ENCODE results near the gene AKAP8.

DNA sequence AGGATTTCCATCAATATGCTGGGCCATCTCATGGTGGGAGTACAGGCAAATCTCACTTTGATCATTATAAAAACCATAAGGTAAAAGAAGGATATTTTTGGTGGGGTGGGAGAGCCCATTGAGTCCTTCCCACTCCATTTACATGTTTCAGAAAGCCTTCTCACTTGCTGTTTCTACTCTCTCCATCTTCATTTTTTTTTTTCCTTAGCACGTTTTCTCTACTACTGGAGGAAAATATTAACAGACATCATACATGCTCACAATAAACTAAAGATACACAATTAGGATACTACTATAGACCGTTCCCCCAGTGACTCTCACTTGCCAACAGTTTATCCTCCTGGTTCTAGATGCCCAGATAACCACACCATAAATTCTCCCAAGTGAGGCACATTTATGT is 1.8 kb upstream of the AKAP8 start:
- TF ChIP-seq CTCF (conservative IDR thresholded peaks at IDR 0.05; ENCODE audit: low read length) (no peak), EZH2phosphoT487 (IDR thresholded peaks at IDR 0.05; ENCODE audit: borderline replicate concordance) (no peak)

Data from Loucy (cell line).